Measurements from ENCODE around the gene FBRS. TPM values are rescaled to one million over a fixed set of nuclear protein-coding genes. Genes with fewer than 3 reads are reported as not detected.

FBRS gene
- total and polyA plus RNA-seq, 10 of the 15 experiments (the other 5 are each of a cell fraction or from before 2014, with no cell fraction given), result 0.45 to 87.6 (median 14.6) TPM

DNA sequence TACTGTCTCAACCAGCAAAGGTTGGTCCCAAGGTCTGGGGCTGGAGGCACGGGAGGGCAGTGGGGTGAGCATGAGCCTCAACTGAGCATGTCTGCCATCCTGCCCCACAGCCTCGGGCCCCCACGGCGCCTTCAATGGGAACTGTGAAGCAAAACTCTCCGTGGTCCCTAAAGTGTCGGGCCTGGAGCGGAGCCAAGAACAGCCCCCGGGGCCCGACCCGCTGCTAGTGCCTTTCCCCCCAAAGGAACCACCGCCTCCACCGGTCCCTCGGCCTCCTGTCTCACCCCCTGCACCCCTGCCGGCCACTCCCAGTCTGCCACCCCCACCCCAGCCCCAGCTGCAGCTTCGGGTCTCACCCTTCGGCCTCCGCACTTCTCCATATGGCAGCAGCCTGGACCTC lies 4.2 kb downstream of the FBRS start:
- H4K20me1 ChIP-seq (ENCODE audit: control insufficient read depth, insufficient read depth), result 0 out of 2 replicates have a peak, but pooled peaks cover 4% of the 10 kb centered on the region

DNA sequence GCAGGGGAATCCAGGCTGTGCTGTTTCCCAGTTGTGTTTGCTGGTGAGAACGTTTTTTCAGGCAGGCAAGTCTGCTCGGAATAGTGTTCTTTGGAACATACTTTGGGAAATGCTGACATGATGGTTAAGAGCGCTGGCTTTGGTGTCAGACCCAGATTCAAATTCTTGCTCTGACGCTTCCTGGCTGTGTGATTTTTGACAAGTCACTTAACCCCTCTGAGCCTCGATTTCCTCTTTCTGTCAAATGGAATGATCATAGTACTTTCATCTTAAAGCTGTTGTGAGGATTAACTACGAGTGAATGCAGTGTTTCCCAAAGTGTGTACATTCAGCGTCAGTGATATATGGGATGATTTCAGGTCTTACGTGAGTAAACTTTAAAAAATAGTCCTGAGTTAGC lies 4.8 kb downstream of the FBRS start:
- peak overlapping the region; percentile 98 for H3K4me2 ChIP-seq (ENCODE audit: control insufficient read depth, insufficient read depth)
- 0 out of 2 replicates have a peak, but pooled peaks cover 4% of the 10 kb centered on the region for H4K20me1 ChIP-seq (ENCODE audit: control insufficient read depth, insufficient read depth)
- 17% methylated on average over 8 of the region's 8 CpGs for WGBS (ENCODE audit: insufficient coverage, insufficient replicate concordance, low lambda C conversion rate, missing lambda C conversion rate)
- H3K27me3 ChIP-seq (replicated peaks in 1 of 2; ENCODE audit: control insufficient read depth in 2 of 2, insufficient read depth in 2 of 2, low read length in 1 of 2), result no peaks in the 10 kb centered on the region
- H3K4me3 ChIP-seq, result peak overlapping the region; percentile 25; the same call in 1 of the 2 replicates
- peak overlapping the region; percentile 30; the same call in 1 of the 2 replicates for H3K9ac ChIP-seq (ENCODE audit: control insufficient read depth, insufficient read depth, low read length)
- POLR2A ChIA-PET, result interaction anchor here (0.9 to 1.6 kb wide), 2 partner anchors 13 to 30 kb away, joined by 4 to 6 read pairs; partner anchors contain the start of gene PRR14
- H3K36me3 ChIP-seq (ENCODE audit: control insufficient read depth in 2 of 2, insufficient read depth in 2 of 2, low read length in 1 of 2), result peaks cover 26 to 34% of the 10 kb centered on the region in 2 experiments
- TF ChIP-seq SMARCA5 (IDR thresholded peaks at IDR 0.05), result 0 out of 2 replicates have a peak, but pooled peaks have one; percentile 39
- TF ChIP-seq, protein P1, sequence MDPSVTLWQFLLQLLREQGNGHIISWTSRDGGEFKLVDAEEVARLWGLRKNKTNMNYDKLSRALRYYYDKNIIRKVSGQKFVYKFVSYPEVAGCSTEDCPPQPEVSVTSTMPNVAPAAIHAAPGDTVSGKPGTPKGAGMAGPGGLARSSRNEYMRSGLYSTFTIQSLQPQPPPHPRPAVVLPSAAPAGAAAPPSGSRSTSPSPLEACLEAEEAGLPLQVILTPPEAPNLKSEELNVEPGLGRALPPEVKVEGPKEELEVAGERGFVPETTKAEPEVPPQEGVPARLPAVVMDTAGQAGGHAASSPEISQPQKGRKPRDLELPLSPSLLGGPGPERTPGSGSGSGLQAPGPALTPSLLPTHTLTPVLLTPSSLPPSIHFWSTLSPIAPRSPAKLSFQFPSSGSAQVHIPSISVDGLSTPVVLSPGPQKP (IDR thresholded peaks at IDR 0.05; ENCODE audit: low read depth, low read length), result no peak
- RAD21 ChIA-PET (ENCODE audit: unreplicated experiment), result no interaction called here
- in situ Hi-C loops (cut with MboI), result loop anchor here (5.0 to 25.0 kb wide), 2 partner anchors 34 to 1224 kb away; partner anchors contain the start of gene SRCAP
- intact Hi-C loops (cut with micrococcal nuclease; ENCODE audit: unreplicated experiment), result no loop called here
- H2AFZ ChIP-seq (ENCODE audit: control insufficient read depth, low read depth, low read length), result no peak overlapping the region
- FAIRE-seq (no peak), ATAC-seq (no peak), DNase-seq (ENCODE audit: low read depth, low spot score) (no peak)
- no peak overlapping the region for H3K27ac ChIP-seq (ENCODE audit: control insufficient read depth, insufficient read depth)
- SMC1A ChIA-PET (ENCODE audit: uncharacterized antibody, unreplicated experiment), result interaction anchor here (1.1 kb wide), 1 partner anchor 34 kb away, joined by 3 read pairs; no protein-coding TSS in a partner anchor
- H3K9me3 ChIP-seq (replicated peaks; ENCODE audit: control insufficient read depth, insufficient read depth, low read length), result no peaks in the 10 kb centered on the region; the same call in 2 of the 3 replicates
- H3K79me2 ChIP-seq (ENCODE audit: control insufficient read depth, insufficient read depth, low read length), result peaks cover 48% of the 10 kb centered on the region
- CTCF ChIA-PET, result interaction anchor here (0.8 to 1.6 kb wide), 2 partner anchors 15 to 31 kb away, joined by 3 to 5 read pairs; no protein-coding TSS in a partner anchor
- H3K4me1 ChIP-seq (ENCODE audit: control insufficient read depth, insufficient read depth, low read length), result peaks cover 15% of the 10 kb centered on the region
- no TSS peak for BruUV-seq (replicated peaks)

More for the DNA sequence above, 4.2 kb downstream of the FBRS start:
- H2AFZ ChIP-seq (ENCODE audit: control insufficient read depth, low read depth, low read length), result no peak overlapping the region
- no peaks in the 10 kb centered on the region for H3K27me3 ChIP-seq (replicated peaks in 1 of 2; ENCODE audit: control insufficient read depth in 2 of 2, insufficient read depth in 2 of 2, low read length in 1 of 2)
- no peak for TF ChIP-seq MXI1 (IDR thresholded peaks at IDR 0.05; ENCODE audit: low read depth, low read length)
- no peak overlapping the region for H3K27ac ChIP-seq (ENCODE audit: control insufficient read depth, insufficient read depth)
- H3K36me3 ChIP-seq (ENCODE audit: control insufficient read depth in 2 of 2, insufficient read depth in 2 of 2, low read length in 1 of 2), result peaks cover 24 to 29% of the 10 kb centered on the region in 2 experiments
- intact Hi-C loops (cut with micrococcal nuclease; ENCODE audit: unreplicated experiment) (no loop called here), in situ Hi-C loops (cut with MboI) (loop anchor here (5.0 to 25.0 kb wide), 2 partner anchors 35 to 1225 kb away; partner anchors contain the start of gene SRCAP)
- no peak overlapping the region for H3K9ac ChIP-seq (ENCODE audit: control insufficient read depth, insufficient read depth, low read length)
- ATAC-seq, result no peak
- 90% methylated on average over 11 of the region's 17 CpGs for WGBS (ENCODE audit: insufficient coverage, insufficient replicate concordance, low lambda C conversion rate, missing lambda C conversion rate)
- H3K4me2 ChIP-seq (ENCODE audit: control insufficient read depth, insufficient read depth), result peak overlapping the region; percentile 98
- H3K4me3 ChIP-seq, result peak overlapping the region; percentile 89; the same call in 1 of the 2 replicates
- H3K4me1 ChIP-seq (ENCODE audit: control insufficient read depth, insufficient read depth, low read length), result peaks cover 16% of the 10 kb centered on the region
- ChIA-PET CTCF (interaction anchor here (4.8 kb wide), 1 partner anchor 33 kb away, joined by 61 read pairs; no protein-coding TSS in a partner anchor), SMC1A (ENCODE audit: uncharacterized antibody, unreplicated experiment) (interaction anchor here (1.1 to 4.6 kb wide), 2 partner anchors 32 to 35 kb away, joined by 3 to 80 read pairs; no protein-coding TSS in a partner anchor), RAD21 (ENCODE audit: unreplicated experiment) (interaction anchor here (4.4 kb wide), 1 partner anchor 32 kb away, joined by 64 read pairs; no protein-coding TSS in a partner anchor), POLR2A (interaction anchor here (0.9 to 4.8 kb wide), 3 partner anchors 12 to 35 kb away, joined by 4 to 36 read pairs (median 19); partner anchors contain the start of gene PRR14)
- H3K9me3 ChIP-seq (replicated peaks; ENCODE audit: control insufficient read depth, insufficient read depth, low read length), result no peaks in the 10 kb centered on the region; the same call in 2 of the 3 replicates
- BruUV-seq (replicated peaks), result no TSS peak
- no peak for DNase-seq (ENCODE audit: low read depth, low spot score)
- peaks cover 48% of the 10 kb centered on the region for H3K79me2 ChIP-seq (ENCODE audit: control insufficient read depth, insufficient read depth, low read length)
- no peak for FAIRE-seq
